Placental pericyte (primary cell): Measurements from ENCODE around the gene CDADC1. TPM values are rescaled to one million over a fixed set of nuclear protein-coding genes. Genes with fewer than 3 reads are reported as not detected.

ENCODE experiments used
- total RNA-seq: library from RNA; depleted of rRNA; stranded (reverse); fragments of >200 nt; gene quantifications from 2 replicates; pipeline ENCODE4 v1.2.3, GENCODE V29; 2012

CDADC1 gene
- total RNA-seq = 2.7 and 5.0 TPM in 2 replicates

DNA sequence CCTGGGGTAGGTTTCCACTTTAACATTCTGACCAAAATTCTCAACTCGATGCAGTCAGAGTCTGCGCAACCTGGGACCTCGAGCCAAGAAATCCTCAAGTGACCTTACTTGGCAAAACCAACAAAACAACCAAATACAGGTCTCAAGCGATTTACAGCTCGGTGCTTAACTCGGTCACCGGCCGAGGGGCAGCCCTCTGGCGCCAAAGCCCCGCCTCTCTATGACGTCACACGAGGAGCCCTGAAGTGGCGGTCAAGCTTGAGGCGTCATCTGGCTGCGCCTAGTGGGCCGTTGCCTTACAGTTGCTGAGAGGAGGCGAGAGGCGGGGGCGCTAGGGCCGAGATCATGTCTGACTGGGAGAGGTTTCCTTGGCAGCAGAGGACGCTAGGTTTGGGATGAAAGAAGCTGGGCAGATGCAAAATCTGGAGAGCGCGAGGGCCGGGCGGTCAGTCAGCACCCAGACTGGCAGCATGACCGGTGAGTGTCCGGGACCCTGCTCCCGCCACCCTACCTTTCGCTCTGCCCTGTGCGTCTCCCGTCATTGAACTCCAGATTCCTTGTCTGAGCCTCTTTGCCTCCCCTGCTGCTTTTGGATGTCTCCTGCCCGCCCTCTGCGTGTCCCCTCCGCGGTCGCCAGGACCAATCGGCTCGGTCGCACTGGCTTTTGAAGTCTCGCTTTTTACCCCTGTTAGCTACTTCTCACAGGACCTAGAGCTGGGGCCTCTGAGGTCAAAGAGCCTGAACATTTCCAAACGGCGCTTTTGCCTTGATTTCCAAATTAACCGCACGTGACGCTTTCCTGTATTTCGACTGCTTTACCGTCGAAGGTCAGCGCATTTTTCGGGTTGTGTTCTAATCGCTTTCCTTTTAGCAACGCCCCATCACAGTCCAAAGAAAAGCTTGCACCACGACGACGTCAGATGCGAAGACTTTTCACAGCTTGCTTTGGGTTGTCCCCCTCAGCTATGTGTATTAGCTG is at the start of gene CDADC1:
Gene CDADC1 (plus strand): TSS at position 283 of the 979 bp plus-strand sequence. CDS start 113 bp downstream, at position 396.

DNA sequence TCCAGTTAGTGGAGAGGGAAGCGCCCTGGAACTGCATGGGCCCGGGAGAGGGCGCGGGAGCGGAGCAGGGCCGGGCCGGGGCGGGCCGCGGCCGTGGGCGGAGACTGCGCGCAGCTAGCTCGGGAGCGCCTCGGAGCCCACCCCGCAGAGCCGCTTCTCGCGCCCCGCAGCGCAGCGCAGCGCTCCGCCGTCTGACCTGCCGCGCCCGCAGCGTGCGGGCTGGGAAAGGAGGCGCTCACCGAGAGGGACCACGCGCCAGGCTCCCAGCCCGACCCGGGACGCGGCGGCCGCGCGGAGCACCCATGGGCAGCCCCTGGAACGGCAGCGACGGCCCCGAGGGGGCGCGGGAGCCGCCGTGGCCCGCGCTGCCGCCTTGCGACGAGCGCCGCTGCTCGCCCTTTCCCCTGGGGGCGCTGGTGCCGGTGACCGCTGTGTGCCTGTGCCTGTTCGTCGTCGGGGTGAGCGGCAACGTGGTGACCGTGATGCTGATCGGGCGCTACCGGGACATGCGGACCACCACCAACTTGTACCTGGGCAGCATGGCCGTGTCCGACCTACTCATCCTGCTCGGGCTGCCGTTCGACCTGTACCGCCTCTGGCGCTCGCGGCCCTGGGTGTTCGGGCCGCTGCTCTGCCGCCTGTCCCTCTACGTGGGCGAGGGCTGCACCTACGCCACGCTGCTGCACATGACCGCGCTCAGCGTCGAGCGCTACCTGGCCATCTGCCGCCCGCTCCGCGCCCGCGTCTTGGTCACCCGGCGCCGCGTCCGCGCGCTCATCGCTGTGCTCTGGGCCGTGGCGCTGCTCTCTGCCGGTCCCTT is 27.5 kb upstream of the CDADC1 start, which contains the start of gene MLNR:
Gene MLNR (plus strand): TSS at position 303 of the 820 bp plus-strand sequence. CDS start 0 bp downstream, at position 303.

Other genes starting within 250 kb of the CDADC1 start
- not detected in 2 replicates for gene MLNR, start 27.6 kb upstream of the CDADC1 start, total RNA-seq
- 13.0 and 13.6 TPM in 2 replicates for gene CAB39L, start 196.1 kb downstream of the CDADC1 start, total RNA-seq
- gene SETDB2, start 196.3 kb downstream of the CDADC1 start, total RNA-seq = 10.0 and 12.7 TPM in 2 replicates
- gene PHF11, start 248.0 kb downstream of the CDADC1 start, total RNA-seq = 17.7 and 23.0 TPM in 2 replicates